HepG2 (cell line): ENCODE data around the gene CDK18. TPM values are rescaled to one million over a fixed set of nuclear protein-coding genes. Genes with fewer than 3 reads are reported as not detected.
A peak's percentile ranks its signal among the peaks of the same experiment; 100 is the strongest.

Source experiments
- ASH2L ChIP-seq: fragments of 300-600, 200-600 bp; sonication (generic); IDR thresholded peaks from 2 replicates; pipeline ENCODE4 v1.7.0; 2017; ENCODE audit warnings: low read depth, mild to moderate bottlenecking, moderate library complexity, mixed read lengths, low read length; ENCODE audit not compliant: insufficient read length
- BCL6 ChIP-seq: IDR thresholded peaks from 2 replicates; pipeline ENCODE4 v1.6.1; 2016; ENCODE audit warnings: missing genetic modification reagents, missing compliant biosample characterization
- ETV5 ChIP-seq: IDR thresholded peaks from 2 replicates; pipeline ENCODE4 v1.6.1; 2018; ENCODE audit warnings: missing biosample characterization, missing genetic modification reagents, inconsistent platforms, borderline replicate concordance
- HNRNPH1 ChIP-seq: fragments of 200-400 bp; formaldehyde crosslinking; optimal IDR thresholded peaks from 2 replicates; pipeline ENCODE3; 2017; ENCODE audit warnings: mild to moderate bottlenecking, low read depth, low read length
- MED13 ChIP-seq: sonication (generic); formaldehyde crosslinking; IDR thresholded peaks from 2 replicates; pipeline ENCODE4 v1.5.0; 2020; ENCODE audit warnings: missing genetic modification reagents
- PAWR ChIP-seq: sonication (generic); formaldehyde crosslinking; IDR thresholded peaks from 2 replicates; pipeline ENCODE4 v1.4.0; 2020; ENCODE audit warnings: missing genetic modification reagents, mild to moderate bottlenecking, borderline replicate concordance
- SAP130 ChIP-seq: IDR thresholded peaks from 2 replicates; pipeline ENCODE4 v1.6.1; 2016; ENCODE audit warnings: low read depth
- THAP11 ChIP-seq: IDR thresholded peaks from 2 replicates; pipeline ENCODE4 v1.6.1; 2016; ENCODE audit warnings: missing biosample characterization, missing genetic modification reagents
- XRCC5 ChIP-seq: fragments of 200-400 bp; formaldehyde crosslinking; optimal IDR thresholded peaks from 2 replicates; pipeline ENCODE3; 2017; ENCODE audit warnings: mild to moderate bottlenecking, low read length
- ZNF230 ChIP-seq: sonication (generic); formaldehyde crosslinking; IDR thresholded peaks from 2 replicates; pipeline ENCODE4 v1.4.0; 2020; ENCODE audit warnings: mild to moderate bottlenecking, missing genetic modification reagents
- ZNF510 ChIP-seq: sonication (generic); formaldehyde crosslinking; IDR thresholded peaks from 2 replicates; pipeline ENCODE4 v1.4.0; 2020; ENCODE audit warnings: low read depth, mild to moderate bottlenecking, missing genetic modification reagents
- ZNF616 ChIP-seq: sonication (generic); formaldehyde crosslinking; IDR thresholded peaks from 2 replicates; pipeline ENCODE4 v1.5.0; 2020; ENCODE audit warnings: low read depth, mild to moderate bottlenecking, missing genetic modification reagents
- ZNF879 ChIP-seq: sonication (generic); formaldehyde crosslinking; IDR thresholded peaks from 2 replicates; pipeline ENCODE4 v1.8.1; 2023; ENCODE audit warnings: missing genetic modification reagents
- polyA plus RNA-seq, 8 experiments: library from polyadenylated mRNA; depleted of rRNA in 3 of 8; stranded (reverse) in 7 of 8; unstranded in 1 of 8; fragments of >200 nt; fragmentation: Illumina TruSeq in 4 of 8; extraction: Trizol in 4 of 8; gene quantifications; 2 replicates each; pipeline versions ENCODE4 v1.2.1 to v1.2.3, GENCODE V29; 2011 to 2016; ENCODE audit warnings: low read depth in 4 of 8, missing spikeins in 1 of 8, mixed read lengths in 1 of 8; ENCODE audit not compliant: insufficient read depth in 1 of 8
- total RNA-seq, 5 experiments: library from RNA; depleted of rRNA; stranded (reverse); fragments of >200 nt; fragmentation: Illumina TruSeq; extraction: Trizol; gene quantifications; 2 replicates each; pipeline ENCODE4 v1.2.3, GENCODE V29; 2016; ENCODE audit warnings: low read depth in 1 of 5
- TF ChIP-seq, protein P1 (sequence below): sonication (generic); formaldehyde crosslinking; IDR thresholded peaks from 2 replicates; pipeline ENCODE4 v1.8.1; 2023; ENCODE audit warnings: mild to moderate bottlenecking, missing genetic modification reagents, borderline replicate concordance
- TF ChIP-seq, protein P2 (sequence below): sonication (generic); formaldehyde crosslinking; IDR thresholded peaks from 2 replicates; pipeline ENCODE4 v1.5.1; 2020; ENCODE audit warnings: mild to moderate bottlenecking, missing genetic modification reagents, borderline replicate concordance
- TF ChIP-seq, protein P3 (sequence below): sonication (generic); formaldehyde crosslinking; IDR thresholded peaks from 2 replicates; pipeline ENCODE4 v1.4.0; 2020; ENCODE audit warnings: mild to moderate bottlenecking, low read depth, missing genetic modification reagents
- TF ChIP-seq, protein P4 (sequence below): sonication (generic); formaldehyde crosslinking; IDR thresholded peaks from 2 replicates; pipeline ENCODE4 v1.5.0; 2020; ENCODE audit warnings: mild to moderate bottlenecking, missing genetic modification reagents
- TF ChIP-seq, protein P5 (sequence below), 2 experiments: sonication (generic) in 1 of 2; formaldehyde crosslinking in 1 of 2; IDR thresholded peaks; 2 replicates each; pipeline versions ENCODE4 v1.6.1 to v1.9.0; 2014 to 2022; ENCODE audit warnings: antibody characterized with exemption in 1 of 2, borderline replicate concordance in 1 of 2, inconsistent platforms in 1 of 2, low read depth in 1 of 2, missing genetic modification reagents in 1 of 2
- TF ChIP-seq, protein P6 (sequence below): sonication (generic); formaldehyde crosslinking; IDR thresholded peaks from 2 replicates; pipeline ENCODE4 v1.8.1; 2023; ENCODE audit warnings: missing genetic modification reagents, mild to moderate bottlenecking, borderline replicate concordance

CDK18 gene
- total and polyA plus RNA-seq, 2 of the 13 experiments (the other 11 are each of a cell fraction or from before 2014, with no cell fraction given) = 6.4 to 38.8 TPM

DNA sequence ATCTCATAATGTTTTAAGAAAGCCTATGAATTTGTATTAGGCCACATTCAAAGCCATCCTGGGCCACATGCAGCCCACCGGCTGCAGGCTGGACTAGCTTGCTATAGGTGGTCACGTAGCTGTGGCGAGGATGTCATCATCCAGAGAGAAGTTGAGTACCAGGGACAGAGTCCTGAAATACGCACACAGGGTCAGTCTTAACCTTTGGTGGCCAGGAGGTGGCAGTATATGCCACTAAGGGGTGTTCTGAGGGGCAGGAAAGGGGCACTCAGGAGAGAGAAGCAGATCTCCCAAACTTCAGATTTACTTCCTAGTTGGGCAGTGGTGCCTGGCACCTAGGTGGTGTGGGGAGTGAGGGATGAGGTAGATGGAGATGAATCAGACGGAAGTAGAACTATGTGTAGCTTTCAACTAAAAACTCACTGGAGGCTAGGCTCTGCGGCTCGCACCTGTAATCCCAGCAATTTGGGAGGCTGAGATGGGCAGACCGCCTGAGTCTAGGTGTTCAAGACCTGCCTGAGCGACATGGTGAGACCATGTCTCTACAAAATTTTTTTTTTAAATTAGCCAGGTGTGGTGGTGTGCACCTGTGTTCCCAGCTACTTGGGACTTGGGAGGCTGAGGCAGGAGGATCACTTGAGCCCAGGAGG lies 16.3 kb upstream of the CDK18 start (continued):
- no peak for TF ChIP-seq THAP11 (CRISPR knock-in tag)
- no peak for TF ChIP-seq ZNF230 (CRISPR knock-in tag)
- TF ChIP-seq ZNF510 (CRISPR knock-in tag) = no peak
- TF ChIP-seq XRCC5 = no peak
- TF ChIP-seq, protein P1, sequence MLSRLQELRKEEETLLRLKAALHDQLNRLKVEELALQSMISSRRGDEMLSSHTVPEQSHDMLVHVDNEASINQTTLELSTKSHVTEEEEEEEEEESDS (CRISPR knock-in tag) = no peak
- TF ChIP-seq, protein P2, sequence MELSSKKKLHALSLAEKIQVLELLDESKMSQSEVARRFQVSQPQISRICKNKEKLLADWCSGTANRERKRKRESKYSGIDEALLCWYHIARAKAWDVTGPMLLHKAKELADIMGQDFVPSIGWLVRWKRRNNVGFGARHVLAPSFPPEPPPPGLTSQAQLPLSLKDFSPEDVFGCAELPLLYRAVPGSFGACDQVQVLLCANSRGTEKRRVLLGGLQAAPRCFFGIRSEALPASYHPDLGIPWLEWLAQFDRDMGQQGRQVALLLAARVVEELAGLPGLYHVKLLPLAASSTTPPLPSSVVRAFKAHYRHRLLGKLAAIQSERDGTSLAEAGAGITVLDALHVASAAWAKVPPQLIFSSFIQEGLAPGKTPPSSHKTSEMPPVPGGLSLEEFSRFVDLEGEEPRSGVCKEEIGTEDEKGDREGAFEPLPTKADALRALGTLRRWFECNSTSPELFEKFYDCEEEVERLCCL = no peak
- no peak for TF ChIP-seq ASH2L
- TF ChIP-seq ETV5 (CRISPR knock-in tag) = peak; percentile 18; the same call in 1 of the 2 replicates
- TF ChIP-seq MED13 (CRISPR knock-in tag) = no peak
- no peak for TF ChIP-seq ZNF879 (CRISPR knock-in tag)
- no peak for TF ChIP-seq HNRNPH1
- TF ChIP-seq BCL6 (CRISPR knock-in tag) = no peak
- TF ChIP-seq, protein P3, sequence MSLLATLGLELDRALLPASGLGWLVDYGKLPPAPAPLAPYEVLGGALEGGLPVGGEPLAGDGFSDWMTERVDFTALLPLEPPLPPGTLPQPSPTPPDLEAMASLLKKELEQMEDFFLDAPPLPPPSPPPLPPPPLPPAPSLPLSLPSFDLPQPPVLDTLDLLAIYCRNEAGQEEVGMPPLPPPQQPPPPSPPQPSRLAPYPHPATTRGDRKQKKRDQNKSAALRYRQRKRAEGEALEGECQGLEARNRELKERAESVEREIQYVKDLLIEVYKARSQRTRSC (CRISPR knock-in tag) = no peak
- TF ChIP-seq, protein P4, sequence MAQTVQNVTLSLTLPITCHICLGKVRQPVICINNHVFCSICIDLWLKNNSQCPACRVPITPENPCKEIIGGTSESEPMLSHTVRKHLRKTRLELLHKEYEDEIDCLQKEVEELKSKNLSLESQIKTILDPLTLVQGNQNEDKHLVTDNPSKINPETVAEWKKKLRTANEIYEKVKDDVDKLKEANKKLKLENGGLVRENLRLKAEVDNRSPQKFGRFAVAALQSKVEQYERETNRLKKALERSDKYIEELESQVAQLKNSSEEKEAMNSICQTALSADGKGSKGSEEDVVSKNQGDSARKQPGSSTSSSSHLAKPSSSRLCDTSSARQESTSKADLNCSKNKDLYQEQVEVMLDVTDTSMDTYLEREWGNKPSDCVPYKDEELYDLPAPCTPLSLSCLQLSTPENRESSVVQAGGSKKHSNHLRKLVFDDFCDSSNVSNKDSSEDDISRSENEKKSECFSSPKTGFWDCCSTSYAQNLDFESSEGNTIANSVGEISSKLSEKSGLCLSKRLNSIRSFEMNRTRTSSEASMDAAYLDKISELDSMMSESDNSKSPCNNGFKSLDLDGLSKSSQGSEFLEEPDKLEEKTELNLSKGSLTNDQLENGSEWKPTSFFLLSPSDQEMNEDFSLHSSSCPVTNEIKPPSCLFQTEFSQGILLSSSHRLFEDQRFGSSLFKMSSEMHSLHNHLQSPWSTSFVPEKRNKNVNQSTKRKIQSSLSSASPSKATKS (CRISPR knock-in tag) = no peak
- TF ChIP-seq ZNF616 (CRISPR knock-in tag) = no peak
- TF ChIP-seq PAWR (CRISPR knock-in tag) = no peak
- TF ChIP-seq, protein P5, sequence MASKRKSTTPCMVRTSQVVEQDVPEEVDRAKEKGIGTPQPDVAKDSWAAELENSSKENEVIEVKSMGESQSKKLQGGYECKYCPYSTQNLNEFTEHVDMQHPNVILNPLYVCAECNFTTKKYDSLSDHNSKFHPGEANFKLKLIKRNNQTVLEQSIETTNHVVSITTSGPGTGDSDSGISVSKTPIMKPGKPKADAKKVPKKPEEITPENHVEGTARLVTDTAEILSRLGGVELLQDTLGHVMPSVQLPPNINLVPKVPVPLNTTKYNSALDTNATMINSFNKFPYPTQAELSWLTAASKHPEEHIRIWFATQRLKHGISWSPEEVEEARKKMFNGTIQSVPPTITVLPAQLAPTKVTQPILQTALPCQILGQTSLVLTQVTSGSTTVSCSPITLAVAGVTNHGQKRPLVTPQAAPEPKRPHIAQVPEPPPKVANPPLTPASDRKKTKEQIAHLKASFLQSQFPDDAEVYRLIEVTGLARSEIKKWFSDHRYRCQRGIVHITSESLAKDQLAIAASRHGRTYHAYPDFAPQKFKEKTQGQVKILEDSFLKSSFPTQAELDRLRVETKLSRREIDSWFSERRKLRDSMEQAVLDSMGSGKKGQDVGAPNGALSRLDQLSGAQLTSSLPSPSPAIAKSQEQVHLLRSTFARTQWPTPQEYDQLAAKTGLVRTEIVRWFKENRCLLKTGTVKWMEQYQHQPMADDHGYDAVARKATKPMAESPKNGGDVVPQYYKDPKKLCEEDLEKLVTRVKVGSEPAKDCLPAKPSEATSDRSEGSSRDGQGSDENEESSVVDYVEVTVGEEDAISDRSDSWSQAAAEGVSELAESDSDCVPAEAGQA (IDR thresholded peaks at IDR 0.05; ENCODE audit: low read depth) = no peak
- TF ChIP-seq, protein P5 (CRISPR knock-in tag; IDR thresholded peaks at IDR 0.05; ENCODE audit: borderline replicate concordance) = no peak
- TF ChIP-seq, protein P6, sequence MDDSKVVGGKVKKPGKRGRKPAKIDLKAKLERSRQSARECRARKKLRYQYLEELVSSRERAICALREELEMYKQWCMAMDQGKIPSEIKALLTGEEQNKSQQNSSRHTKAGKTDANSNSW = no peak
- 0 out of 2 replicates have a peak, but pooled peaks have one; percentile 49 for TF ChIP-seq SAP130
